ENCODE data around the gene PPP5C. TPM values are rescaled to one million over a fixed set of nuclear protein-coding genes. Genes with fewer than 3 reads are reported as not detected.

The PPP5C gene
- total RNA-seq, 1 experiment from 2014 or later, result 85.4 TPM

- no peak overlapping the region for H2AFZ ChIP-seq
- intact Hi-C loops (cut with micrococcal nuclease; ENCODE audit: unreplicated experiment), result no loop called here
- peaks cover 44% of the 10 kb centered on the region for H3K27me3 ChIP-seq (ENCODE audit: insufficient read depth, low read depth)
- DNase-seq, result no peak
- POLR2A ChIA-PET (ENCODE audit: unreplicated experiment), result interaction anchor here (0.7 kb wide), 1 partner anchor 80 kb away, joined by 7 read pairs; no protein-coding TSS in a partner anchor
- H3K4me2 ChIP-seq, result no peak overlapping the region
- no peaks in the 10 kb centered on the region for H3K9me3 ChIP-seq (ENCODE audit: insufficient read depth, low read depth)
- no peak for TF ChIP-seq CTCF (conservative IDR thresholded peaks at IDR 0.05)
- TF ChIP-seq EZH2 (IDR thresholded peaks at IDR 0.05; ENCODE audit: low read depth), result no peak
- H3K36me3 ChIP-seq (ENCODE audit: low read depth), result no peaks in the 10 kb centered on the region
- H4K20me1 ChIP-seq (ENCODE audit: insufficient read depth), result no peaks in the 10 kb centered on the region
- no peaks in the 10 kb centered on the region for H3K4me1 ChIP-seq (replicated peaks; ENCODE audit: insufficient read depth)
- no TSS peak for BruUV-seq (replicated peaks)
- H3F3A ChIP-seq (ENCODE audit: insufficient read depth, low read depth), result no peaks in the 10 kb centered on the region
- no peak overlapping the region for H3K27ac ChIP-seq
- no peaks in the 10 kb centered on the region for H3K79me2 ChIP-seq (ENCODE audit: low read depth)
- CTCF ChIA-PET, result no interaction called here
- no peak overlapping the region for H3K4me3 ChIP-seq
- no peaks in the 10 kb centered on the region for H3K9me2 ChIP-seq (ENCODE audit: insufficient read depth)
Observed at GRCh38 chr19:46410205-46411087, 63.6 kb downstream of the PPP5C start.

- TF ChIP-seq EZH2 (IDR thresholded peaks at IDR 0.05; ENCODE audit: low read depth), result no peak
- DNase-seq, result no peak
- no peaks in the 10 kb centered on the region for H3K9me2 ChIP-seq (ENCODE audit: insufficient read depth)
- BruUV-seq (replicated peaks), result no TSS peak
- peaks cover 44% of the 10 kb centered on the region for H3K27me3 ChIP-seq (ENCODE audit: insufficient read depth, low read depth)
- CTCF ChIA-PET, result no interaction called here
- no peaks in the 10 kb centered on the region for H3F3A ChIP-seq (ENCODE audit: insufficient read depth, low read depth)
- no peaks in the 10 kb centered on the region for H3K79me2 ChIP-seq (ENCODE audit: low read depth)
- H3K4me2 ChIP-seq, result no peak overlapping the region
- H3K27ac ChIP-seq, result no peak overlapping the region
- intact Hi-C loops (cut with micrococcal nuclease; ENCODE audit: unreplicated experiment), result no loop called here
- H2AFZ ChIP-seq, result no peak overlapping the region
- H3K4me3 ChIP-seq, result no peak overlapping the region
- H3K9me3 ChIP-seq (ENCODE audit: insufficient read depth, low read depth), result no peaks in the 10 kb centered on the region
- H3K36me3 ChIP-seq (ENCODE audit: low read depth), result no peaks in the 10 kb centered on the region
- H3K4me1 ChIP-seq (replicated peaks; ENCODE audit: insufficient read depth), result peaks cover 5% of the 10 kb centered on the region; the same call in 1 of the 2 replicates
- H4K20me1 ChIP-seq (ENCODE audit: insufficient read depth), result no peaks in the 10 kb centered on the region
- POLR2A ChIA-PET (ENCODE audit: unreplicated experiment), result no interaction called here
Observed at GRCh38 chr19:46411088-46411924, 64.4 kb downstream of the PPP5C start.

GRCh38 chr19:46411925-46412649, 65.2 kb downstream of the PPP5C start:
- POLR2A ChIA-PET (ENCODE audit: unreplicated experiment), result no interaction called here
- H3K4me3 ChIP-seq, result no peak overlapping the region
- no peaks in the 10 kb centered on the region for H3K9me3 ChIP-seq (ENCODE audit: insufficient read depth, low read depth)
- H3K36me3 ChIP-seq (ENCODE audit: low read depth), result no peaks in the 10 kb centered on the region
- H3K27me3 ChIP-seq (ENCODE audit: insufficient read depth, low read depth), result peaks cover 45% of the 10 kb centered on the region
- peaks cover 5% of the 10 kb centered on the region; the same call in 1 of the 2 replicates for H3F3A ChIP-seq (ENCODE audit: insufficient read depth, low read depth)
- no peaks in the 10 kb centered on the region for H3K79me2 ChIP-seq (ENCODE audit: low read depth)
- H3K27ac ChIP-seq, result no peak overlapping the region
- no peak overlapping the region for H3K4me2 ChIP-seq
- CTCF ChIA-PET, result no interaction called here
- TF ChIP-seq EZH2 (IDR thresholded peaks at IDR 0.05; ENCODE audit: low read depth), result no peak
- TF ChIP-seq CTCF (conservative IDR thresholded peaks at IDR 0.05), result no peak
- DNase-seq, result no peak
- intact Hi-C loops (cut with micrococcal nuclease; ENCODE audit: unreplicated experiment), result no loop called here
- no peak overlapping the region for H2AFZ ChIP-seq
- H3K4me1 ChIP-seq (replicated peaks; ENCODE audit: insufficient read depth), result peaks cover 12% of the 10 kb centered on the region; the same call in 1 of the 2 replicates
- no peaks in the 10 kb centered on the region for H3K9me2 ChIP-seq (ENCODE audit: insufficient read depth)
- H4K20me1 ChIP-seq (ENCODE audit: insufficient read depth), result no peaks in the 10 kb centered on the region
- BruUV-seq (replicated peaks), result no TSS peak
